ENCODE measurements around the gene MAML3. TPM values are rescaled to one million over a fixed set of nuclear protein-coding genes. Genes with fewer than 3 reads are reported as not detected.

MAML3 gene
- total and polyA plus RNA-seq, 2 experiments from 2014 or later = 1.7 to 6.5 TPM

DNA sequence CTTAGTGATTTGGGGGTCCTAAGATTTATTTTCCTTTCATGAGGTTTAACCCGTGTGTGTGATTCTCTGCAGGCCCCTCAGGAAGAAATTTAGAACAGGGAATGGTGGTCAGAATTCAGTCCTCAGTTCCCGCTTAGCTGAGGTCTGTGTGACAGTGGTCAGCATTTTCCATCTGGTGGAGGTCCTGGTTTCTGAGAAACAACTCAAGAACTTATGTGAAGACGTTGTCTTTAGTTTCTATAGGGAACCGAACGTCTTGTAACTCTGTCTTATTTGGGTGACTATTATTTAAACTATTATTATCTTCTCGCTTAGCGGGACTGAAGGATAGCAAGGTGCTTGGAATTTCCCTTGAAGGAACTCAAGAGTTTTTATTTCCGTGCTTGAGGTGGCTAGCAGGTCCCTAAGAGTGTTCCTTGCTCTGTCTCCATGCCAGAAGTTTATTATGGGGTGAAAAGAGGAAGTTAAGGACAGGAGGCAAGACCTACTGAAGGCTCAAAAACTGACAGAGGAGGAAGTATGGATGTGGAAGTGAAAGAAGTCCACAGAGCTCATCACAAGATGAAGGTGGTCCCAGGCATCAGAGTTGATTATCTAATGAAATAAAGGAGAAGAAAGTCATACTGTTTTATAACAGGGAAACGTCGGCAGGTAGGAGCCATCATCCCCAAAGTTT, 479.0 kb downstream of the MAML3 start:
- peaks cover 8% of the 10 kb centered on the region; the same call in 2 of the 3 replicates for H3K36me3 Mint-ChIP-seq (ENCODE audit: low read depth)
- no peaks in the 10 kb centered on the region for H3F3A ChIP-seq (replicated peaks; ENCODE audit: low read depth)
- H3K36me3 ChIP-seq (ENCODE audit: insufficient read depth) = no peaks in the 10 kb centered on the region
- H3K27me3 Mint-ChIP-seq (ENCODE audit: insufficient read depth, low read depth, poor library complexity) = peaks cover 2% of the 10 kb centered on the region
- no peak overlapping the region for H3K4me2 ChIP-seq
- peaks cover 13% of the 10 kb centered on the region for H3K9me2 ChIP-seq (ENCODE audit: insufficient read depth)
- no peaks in the 10 kb centered on the region; the same call in 2 of the 3 replicates for H3K9me3 Mint-ChIP-seq
- H4K20me1 ChIP-seq (replicated peaks; ENCODE audit: insufficient read depth) = no peaks in the 10 kb centered on the region
- DNase-seq (ENCODE audit: low spot score) (no peak), ATAC-seq (no peak)
- TF ChIP-seq JUNB (IDR thresholded peaks at IDR 0.05; ENCODE audit: unreplicated experiment) (no peak), POLR2AphosphoS5 (IDR thresholded peaks at IDR 0.05; ENCODE audit: low read depth) (no peak), STAT1 (IDR thresholded peaks at IDR 0.05; ENCODE audit: unreplicated experiment) (no peak)
- H3K4me3 ChIP-seq = no peak overlapping the region
- no peak overlapping the region for H3K27ac ChIP-seq (ENCODE audit: low read depth)
- H3K4me3 Mint-ChIP-seq = no peak overlapping the region
- H3K4me1 Mint-ChIP-seq = peaks cover 9% of the 10 kb centered on the region; the same call in 2 of the 3 replicates
- no peaks in the 10 kb centered on the region for H3K79me2 ChIP-seq (replicated peaks; ENCODE audit: insufficient read depth)
- H2AFZ ChIP-seq = no peak overlapping the region
- no peaks in the 10 kb centered on the region for H3K4me1 ChIP-seq (ENCODE audit: insufficient read depth)
- no peaks in the 10 kb centered on the region for H3K27me3 ChIP-seq (ENCODE audit: insufficient read depth)
- no peak overlapping the region for H3K27ac Mint-ChIP-seq

DNA sequence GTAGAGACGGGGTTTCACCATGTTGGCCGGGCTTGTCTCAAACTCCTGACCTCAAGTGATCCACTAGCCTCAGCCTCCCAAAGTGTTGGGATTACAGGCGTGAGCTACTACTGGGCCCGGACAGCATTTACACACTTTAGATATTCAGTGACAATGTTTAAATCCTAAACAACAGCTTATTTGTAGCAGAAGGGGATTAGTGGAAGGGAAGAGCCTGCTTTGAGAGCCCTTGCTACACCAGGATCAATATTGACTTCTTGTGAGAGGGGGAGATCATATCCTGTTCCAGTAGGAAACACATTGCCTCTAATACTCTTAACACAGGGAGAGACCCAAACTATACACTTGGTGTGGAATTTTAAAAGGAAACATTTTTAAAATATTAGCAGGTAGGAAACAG, 481.3 kb downstream of the MAML3 start:
- no peak for TF ChIP-seq ZNF331 (CRISPR knock-in tag; IDR thresholded peaks at IDR 0.05; ENCODE audit: low read depth)
- TF ChIP-seq, protein P1, sequence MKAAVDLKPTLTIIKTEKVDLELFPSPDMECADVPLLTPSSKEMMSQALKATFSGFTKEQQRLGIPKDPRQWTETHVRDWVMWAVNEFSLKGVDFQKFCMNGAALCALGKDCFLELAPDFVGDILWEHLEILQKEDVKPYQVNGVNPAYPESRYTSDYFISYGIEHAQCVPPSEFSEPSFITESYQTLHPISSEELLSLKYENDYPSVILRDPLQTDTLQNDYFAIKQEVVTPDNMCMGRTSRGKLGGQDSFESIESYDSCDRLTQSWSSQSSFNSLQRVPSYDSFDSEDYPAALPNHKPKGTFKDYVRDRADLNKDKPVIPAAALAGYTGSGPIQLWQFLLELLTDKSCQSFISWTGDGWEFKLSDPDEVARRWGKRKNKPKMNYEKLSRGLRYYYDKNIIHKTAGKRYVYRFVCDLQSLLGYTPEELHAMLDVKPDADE (IDR thresholded peaks at IDR 0.05) = no peak
- no peak for TF ChIP-seq CREB1 (CRISPR knock-in tag; IDR thresholded peaks at IDR 0.05; ENCODE audit: low read depth)
- no peak for TF ChIP-seq STAT1 (IDR thresholded peaks at IDR 0.05; ENCODE audit: unreplicated experiment)
- no peak for TF ChIP-seq NANOG (IDR thresholded peaks at IDR 0.05; ENCODE audit: borderline replicate concordance)
- no peak for TF ChIP-seq CTCF (conservative IDR thresholded peaks at IDR 0.05; ENCODE audit: low read depth in 2 of 2)
- no peak for TF ChIP-seq EZH2 (IDR thresholded peaks at IDR 0.05; ENCODE audit: low read depth, unreplicated experiment)
- TF ChIP-seq POLR2AphosphoS5 (IDR thresholded peaks at IDR 0.05; ENCODE audit: low read depth) = no peak
- TF ChIP-seq JUNB (IDR thresholded peaks at IDR 0.05; ENCODE audit: unreplicated experiment) = no peak
- TF ChIP-seq, protein P2, sequence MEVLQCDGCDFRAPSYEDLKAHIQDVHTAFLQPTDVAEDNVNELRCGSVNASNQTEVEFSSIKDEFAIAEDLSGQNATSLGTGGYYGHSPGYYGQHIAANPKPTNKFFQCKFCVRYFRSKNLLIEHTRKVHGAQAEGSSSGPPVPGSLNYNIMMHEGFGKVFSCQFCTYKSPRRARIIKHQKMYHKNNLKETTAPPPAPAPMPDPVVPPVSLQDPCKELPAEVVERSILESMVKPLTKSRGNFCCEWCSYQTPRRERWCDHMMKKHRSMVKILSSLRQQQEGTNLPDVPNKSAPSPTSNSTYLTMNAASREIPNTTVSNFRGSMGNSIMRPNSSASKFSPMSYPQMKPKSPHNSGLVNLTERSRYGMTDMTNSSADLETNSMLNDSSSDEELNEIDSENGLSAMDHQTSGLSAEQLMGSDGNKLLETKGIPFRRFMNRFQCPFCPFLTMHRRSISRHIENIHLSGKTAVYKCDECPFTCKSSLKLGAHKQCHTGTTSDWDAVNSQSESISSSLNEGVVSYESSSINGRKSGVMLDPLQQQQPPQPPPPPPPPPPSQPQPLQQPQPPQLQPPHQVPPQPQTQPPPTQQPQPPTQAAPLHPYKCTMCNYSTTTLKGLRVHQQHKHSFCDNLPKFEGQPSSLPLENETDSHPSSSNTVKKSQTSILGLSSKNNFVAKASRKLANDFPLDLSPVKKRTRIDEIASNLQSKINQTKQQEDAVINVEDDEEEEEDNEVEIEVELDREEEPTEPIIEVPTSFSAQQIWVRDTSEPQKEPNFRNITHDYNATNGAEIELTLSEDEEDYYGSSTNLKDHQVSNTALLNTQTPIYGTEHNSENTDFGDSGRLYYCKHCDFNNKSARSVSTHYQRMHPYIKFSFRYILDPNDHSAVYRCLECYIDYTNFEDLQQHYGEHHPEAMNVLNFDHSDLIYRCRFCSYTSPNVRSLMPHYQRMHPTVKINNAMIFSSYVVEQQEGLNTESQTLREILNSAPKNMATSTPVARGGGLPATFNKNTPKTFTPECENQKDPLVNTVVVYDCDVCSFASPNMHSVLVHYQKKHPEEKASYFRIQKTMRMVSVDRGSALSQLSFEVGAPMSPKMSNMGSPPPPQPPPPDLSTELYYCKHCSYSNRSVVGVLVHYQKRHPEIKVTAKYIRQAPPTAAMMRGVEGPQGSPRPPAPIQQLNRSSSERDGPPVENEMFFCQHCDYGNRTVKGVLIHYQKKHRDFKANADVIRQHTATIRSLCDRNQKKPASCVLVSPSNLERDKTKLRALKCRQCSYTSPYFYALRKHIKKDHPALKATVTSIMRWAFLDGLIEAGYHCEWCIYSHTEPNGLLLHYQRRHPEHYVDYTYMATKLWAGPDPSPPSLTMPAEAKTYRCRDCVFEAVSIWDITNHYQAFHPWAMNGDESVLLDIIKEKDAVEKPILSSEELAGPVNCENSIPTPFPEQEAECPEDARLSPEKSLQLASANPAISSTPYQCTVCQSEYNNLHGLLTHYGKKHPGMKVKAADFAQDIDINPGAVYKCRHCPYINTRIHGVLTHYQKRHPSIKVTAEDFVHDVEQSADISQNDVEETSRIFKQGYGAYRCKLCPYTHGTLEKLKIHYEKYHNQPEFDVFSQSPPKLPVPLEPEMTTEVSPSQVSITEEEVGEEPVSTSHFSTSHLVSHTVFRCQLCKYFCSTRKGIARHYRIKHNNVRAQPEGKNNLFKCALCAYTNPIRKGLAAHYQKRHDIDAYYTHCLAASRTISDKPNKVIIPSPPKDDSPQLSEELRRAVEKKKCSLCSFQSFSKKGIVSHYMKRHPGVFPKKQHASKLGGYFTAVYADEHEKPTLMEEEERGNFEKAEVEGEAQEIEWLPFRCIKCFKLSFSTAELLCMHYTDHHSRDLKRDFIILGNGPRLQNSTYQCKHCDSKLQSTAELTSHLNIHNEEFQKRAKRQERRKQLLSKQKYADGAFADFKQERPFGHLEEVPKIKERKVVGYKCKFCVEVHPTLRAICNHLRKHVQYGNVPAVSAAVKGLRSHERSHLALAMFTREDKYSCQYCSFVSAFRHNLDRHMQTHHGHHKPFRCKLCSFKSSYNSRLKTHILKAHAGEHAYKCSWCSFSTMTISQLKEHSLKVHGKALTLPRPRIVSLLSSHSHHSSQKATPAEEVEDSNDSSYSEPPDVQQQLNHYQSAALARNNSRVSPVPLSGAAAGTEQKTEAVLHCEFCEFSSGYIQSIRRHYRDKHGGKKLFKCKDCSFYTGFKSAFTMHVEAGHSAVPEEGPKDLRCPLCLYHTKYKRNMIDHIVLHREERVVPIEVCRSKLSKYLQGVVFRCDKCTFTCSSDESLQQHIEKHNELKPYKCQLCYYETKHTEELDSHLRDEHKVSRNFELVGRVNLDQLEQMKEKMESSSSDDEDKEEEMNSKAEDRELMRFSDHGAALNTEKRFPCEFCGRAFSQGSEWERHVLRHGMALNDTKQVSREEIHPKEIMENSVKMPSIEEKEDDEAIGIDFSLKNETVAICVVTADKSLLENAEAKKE (CRISPR knock-in tag; IDR thresholded peaks at IDR 0.05) = no peak
- no peak for TF ChIP-seq ZNF114 (CRISPR knock-in tag; IDR thresholded peaks at IDR 0.05)
- no peak for TF ChIP-seq EZH2phosphoT487 (IDR thresholded peaks at IDR 0.05; ENCODE audit: unreplicated experiment)

More for the DNA sequence above, 481.3 kb downstream of the MAML3 start:
- peaks cover 4% of the 10 kb centered on the region for H3K27me3 Mint-ChIP-seq (ENCODE audit: insufficient read depth, low read depth, poor library complexity)
- no peak for ATAC-seq
- H3K9me3 Mint-ChIP-seq = peaks cover 5% of the 10 kb centered on the region
- Histone ChIP-seq H3K4me1 (ENCODE audit: insufficient read depth) (peaks cover 8% of the 10 kb centered on the region; the same call in 1 of the 2 replicates), H3K27me3 (ENCODE audit: insufficient read depth) (no peaks in the 10 kb centered on the region), H3K79me2 (replicated peaks; ENCODE audit: insufficient read depth) (no peaks in the 10 kb centered on the region), H2AFZ (no peak overlapping the region), H3K4me2 (no peak overlapping the region), H3K36me3 (ENCODE audit: insufficient read depth) (no peaks in the 10 kb centered on the region), H3F3A (replicated peaks; ENCODE audit: low read depth) (no peaks in the 10 kb centered on the region), H4K20me1 (replicated peaks; ENCODE audit: insufficient read depth) (no peaks in the 10 kb centered on the region), H3K9me2 (ENCODE audit: insufficient read depth) (peaks cover 13% of the 10 kb centered on the region), H3K27ac (ENCODE audit: low read depth) (no peak overlapping the region), H3K4me3 (no peak overlapping the region)
- H3K36me3 Mint-ChIP-seq (ENCODE audit: low read depth) = peaks cover 5% of the 10 kb centered on the region; the same call in 2 of the 3 replicates
- DNase-seq (ENCODE audit: low spot score) = no peak
- no peak overlapping the region for H3K27ac Mint-ChIP-seq
- peaks cover 25% of the 10 kb centered on the region for H3K4me1 Mint-ChIP-seq
- no peak overlapping the region for H3K4me3 Mint-ChIP-seq
